KBM-7 (cell line): ENCODE results near the gene CRKL.

ENCODE experiments used
- DNase-seq: peaks from one replicate; pipeline ENCODE4 v3.0.0-alpha.2; 2015
- in situ Hi-C: fragments of 300-500 bp; cut with MboI; formaldehyde crosslinking; loops from 2 replicates; pipeline ENCODE4 v1.14.3; 2020; ENCODE audit warnings: low sequenced_read_pairs, low pct_unique_long_range_greater_than_20kb, mixed read lengths

The CRKL gene

DNA sequence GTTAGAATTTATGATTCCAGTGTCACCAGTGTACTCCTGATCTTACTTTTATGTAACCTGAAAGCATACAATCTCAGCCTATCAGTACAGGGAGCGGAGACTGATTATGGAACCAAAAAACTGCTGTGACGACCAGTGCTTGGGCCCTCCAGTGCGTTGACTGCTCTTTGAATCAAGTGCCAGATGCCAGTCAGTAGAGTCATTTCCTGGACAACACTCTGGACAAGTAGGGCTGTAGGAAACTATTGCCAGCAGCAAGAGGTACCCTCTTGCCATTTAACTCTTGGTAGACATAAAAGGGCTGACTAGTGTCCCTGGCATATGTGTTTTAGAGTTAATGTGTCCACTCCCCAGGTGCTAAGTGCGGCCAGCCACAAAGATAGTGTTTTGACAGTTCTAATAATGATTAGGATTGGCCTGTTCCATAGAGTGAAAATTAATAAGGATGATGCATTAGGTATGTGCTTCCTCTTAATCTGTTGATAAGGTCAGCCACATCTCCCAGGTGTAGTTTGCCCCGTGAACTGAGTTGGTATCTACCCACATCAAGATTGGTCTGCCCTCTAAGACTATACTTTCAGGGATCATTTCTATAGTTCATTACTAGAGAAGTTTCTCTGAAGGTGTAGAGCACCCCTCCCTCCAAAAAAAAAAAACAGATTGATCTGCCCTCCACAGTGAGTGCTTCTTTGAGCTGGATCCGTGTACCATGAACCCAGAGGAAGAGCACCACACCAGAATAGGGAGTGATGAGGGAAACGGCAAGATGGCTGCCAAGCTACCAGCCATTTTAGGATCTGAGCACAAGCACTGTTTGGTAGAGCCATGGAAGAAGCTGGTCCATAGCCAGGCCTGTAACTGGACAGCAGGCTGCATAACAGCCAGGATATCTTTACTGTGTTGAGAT, 29.1 kb downstream of the CRKL start:
- DNase-seq = no peak
- in situ Hi-C loops = no loop called here

DNA sequence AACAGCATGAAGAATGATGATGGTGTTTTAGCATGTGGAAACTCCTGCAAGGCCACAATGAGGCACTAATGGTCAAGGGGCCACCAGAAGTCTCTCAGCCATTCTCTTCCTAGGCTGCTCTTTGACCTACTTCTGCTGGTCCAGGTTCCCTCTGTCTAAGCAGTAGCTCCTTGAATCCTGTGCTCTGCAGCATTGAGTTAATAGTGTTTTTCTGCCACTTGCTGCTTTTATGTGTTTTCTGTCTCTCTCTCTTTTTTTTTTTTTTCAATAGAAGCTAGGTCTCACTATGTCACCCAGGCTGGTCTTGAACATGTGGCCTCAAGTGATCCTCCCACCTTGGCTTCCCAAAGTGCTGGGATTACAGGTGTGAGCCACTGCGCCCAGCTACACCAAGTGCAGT, 29.8 kb downstream of the CRKL start:
- in situ Hi-C loops = no loop called here
- DNase-seq = no peak

DNA sequence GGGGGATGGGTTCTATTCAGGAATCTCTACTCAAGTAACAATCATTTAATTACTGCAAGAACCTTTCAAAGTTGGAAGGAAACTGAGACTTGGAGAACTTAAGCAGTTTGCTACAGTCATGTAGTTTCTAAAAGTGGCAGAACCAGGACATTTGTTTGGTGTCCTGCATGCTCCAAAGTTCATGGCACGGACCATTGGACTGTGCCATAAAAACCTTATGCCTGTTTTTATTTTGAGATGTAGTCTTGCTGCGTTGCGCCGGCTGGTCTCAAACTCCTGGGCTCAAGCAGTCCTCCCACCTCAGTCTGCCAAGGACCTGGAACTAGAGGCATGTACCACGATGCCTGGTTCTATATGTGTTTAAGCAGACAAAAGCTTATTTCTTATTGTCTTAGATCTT, 31.2 kb downstream of the CRKL start:
- DNase-seq = no peak
- in situ Hi-C loops = no loop called here

DNA sequence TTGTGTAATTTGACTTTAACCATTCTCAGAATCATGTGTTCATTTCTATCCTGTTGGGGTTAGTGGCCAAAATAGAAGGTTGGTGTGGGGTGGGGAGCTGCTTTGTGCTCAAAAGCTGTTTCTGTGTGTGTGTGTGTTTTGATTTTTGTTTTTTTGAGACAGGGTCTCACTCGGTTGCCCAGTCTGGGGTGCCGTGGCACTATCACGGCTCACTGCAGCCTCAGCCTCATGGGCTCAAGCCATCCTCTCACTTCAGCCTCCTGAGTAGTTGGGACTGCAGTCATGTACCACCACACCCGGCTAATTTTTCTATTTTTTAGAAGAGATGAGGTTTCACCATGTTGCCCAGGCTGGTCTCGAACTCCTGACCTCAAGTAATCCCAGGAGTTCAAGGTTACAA, 31.8 kb downstream of the CRKL start:
- in situ Hi-C loops = no loop called here

DNA sequence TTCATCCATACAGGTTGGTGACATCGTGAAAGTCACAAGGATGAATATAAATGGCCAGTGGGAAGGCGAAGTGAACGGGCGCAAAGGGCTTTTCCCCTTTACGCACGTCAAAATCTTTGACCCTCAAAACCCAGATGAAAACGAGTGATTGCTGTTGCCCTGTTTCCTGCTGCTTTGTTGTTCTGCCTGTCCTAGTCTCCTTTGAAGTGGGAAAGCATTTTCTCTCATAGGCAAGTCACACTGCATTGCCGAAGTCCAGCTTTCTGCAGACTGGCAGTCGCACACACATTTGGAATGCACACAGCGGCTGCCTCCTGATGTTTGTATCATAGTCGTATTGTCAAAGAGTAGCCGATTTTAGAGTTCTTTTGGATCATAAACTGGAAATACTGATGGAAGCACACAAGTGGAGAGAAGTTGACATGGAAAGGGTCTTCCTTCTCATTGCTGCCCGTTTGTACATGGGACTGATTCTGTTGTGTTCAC, 32.5 kb downstream of the CRKL start:
- in situ Hi-C loops = no loop called here
- DNase-seq = no peak

More for the DNA sequence above, 31.8 kb downstream of the CRKL start:
- no peak for DNase-seq

DNA sequence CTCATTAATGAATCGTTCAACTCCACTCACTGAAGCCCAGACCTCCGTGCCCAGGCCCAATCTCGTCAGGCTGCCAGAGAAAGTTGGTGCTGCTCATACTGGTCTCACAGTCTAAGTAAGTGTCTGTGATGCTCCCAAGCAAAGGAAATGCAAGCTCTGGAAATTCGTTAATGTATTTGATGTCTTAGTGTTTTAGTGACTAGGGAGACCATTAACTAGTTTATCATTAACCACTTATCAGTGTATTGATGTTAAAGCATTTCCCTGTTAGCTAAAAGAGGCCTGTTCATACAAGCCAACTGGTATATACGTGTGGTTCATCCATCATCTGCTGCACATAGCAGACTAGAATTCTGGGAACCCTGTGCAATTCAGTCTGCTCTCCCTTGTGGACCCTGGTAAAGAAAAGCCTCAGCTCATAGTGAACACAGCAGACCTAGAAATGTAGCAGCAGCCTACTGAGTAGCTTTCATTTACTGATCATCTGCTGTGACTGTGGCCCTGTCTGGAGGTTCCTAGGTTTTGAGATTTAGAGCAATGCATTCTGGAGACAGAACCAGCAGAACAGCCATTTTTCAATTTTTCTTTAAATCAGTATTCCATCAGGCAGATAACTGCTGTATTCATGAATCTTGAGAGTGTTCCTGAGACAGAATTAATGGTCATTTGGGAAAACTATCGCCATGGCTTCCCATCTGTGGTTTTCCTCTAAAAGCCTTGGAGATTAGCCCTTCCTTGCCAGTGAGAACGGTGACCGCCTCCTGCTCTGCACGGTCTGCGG, 34.1 kb downstream of the CRKL start:
- in situ Hi-C loops = no loop called here
- no peak for DNase-seq

DNA sequence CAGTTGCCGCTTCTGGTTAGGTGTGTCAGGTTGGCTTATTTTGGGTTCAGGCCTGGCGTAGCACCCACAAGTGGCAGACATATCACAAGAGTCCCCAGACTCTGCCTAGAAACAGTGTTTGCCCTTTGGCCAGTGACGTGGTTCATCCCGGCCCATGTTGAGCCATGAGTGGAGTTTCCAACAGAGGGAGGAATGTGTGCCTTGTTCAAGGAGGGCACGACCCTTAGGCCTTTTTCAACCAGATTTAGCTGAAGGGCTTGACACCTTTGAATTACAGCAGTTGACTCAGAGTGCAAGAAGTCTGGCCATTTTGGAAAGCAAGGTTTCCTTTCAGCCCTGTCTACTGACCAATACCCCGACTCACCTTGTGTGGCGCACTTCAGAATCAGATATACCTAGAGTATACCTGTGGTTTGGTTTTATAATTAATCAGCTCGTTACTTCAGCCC, 34.7 kb downstream of the CRKL start:
- in situ Hi-C loops = no loop called here

DNA sequence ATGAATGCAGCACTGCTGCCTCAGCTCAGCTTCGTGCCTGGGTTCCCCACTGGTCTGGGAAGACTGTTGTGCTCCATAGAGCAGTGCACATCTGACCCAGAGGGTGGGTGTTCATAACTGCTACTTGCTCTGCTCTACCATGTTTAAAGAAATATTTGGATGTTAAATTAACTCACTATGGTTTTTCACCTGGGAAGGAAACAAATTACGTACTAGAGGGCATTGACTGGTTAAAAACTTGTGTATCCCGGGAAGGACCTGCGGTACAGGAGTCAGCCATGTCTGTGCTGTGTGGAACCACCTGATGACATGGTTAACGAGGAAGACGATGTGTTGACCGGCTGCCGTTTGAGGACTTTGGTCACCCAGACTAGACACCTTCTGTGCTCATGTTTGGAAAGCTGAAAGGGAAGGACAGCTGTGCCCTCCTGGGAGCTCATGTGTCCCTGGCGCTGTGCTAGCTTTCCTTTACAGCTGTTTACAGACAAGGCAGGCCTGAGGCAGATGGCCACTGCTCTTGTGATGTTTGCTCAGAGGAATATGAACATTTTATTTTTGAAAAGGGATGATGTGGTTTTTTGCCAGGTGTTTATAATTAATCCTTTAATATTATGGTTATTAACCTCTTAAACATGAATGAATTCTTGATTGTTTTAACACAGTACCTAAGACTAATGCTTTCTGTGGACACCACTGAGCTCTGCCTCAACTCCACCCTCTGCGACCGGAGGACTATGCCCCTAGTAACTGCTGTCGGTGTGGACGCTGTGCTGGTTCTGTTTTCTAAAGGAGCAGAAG, 35.5 kb downstream of the CRKL start:
- DNase-seq = no peak
- in situ Hi-C loops = no loop called here

More for the DNA sequence above, 34.7 kb downstream of the CRKL start:
- DNase-seq = no peak

DNA sequence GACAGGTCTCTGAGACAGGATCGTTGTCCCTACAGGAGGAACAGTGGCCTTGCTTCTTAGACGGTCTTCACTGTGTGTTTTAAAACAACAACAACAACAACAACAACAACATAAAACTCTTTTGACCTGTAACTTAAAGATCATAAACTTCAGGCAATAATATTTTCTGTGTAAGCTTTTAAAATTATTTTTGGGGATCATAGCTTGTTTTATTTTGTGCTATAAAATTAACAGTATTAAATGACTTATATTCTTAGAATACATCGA, 36.1 kb downstream of the CRKL start:
- in situ Hi-C loops = no loop called here
- no peak for DNase-seq

DNA sequence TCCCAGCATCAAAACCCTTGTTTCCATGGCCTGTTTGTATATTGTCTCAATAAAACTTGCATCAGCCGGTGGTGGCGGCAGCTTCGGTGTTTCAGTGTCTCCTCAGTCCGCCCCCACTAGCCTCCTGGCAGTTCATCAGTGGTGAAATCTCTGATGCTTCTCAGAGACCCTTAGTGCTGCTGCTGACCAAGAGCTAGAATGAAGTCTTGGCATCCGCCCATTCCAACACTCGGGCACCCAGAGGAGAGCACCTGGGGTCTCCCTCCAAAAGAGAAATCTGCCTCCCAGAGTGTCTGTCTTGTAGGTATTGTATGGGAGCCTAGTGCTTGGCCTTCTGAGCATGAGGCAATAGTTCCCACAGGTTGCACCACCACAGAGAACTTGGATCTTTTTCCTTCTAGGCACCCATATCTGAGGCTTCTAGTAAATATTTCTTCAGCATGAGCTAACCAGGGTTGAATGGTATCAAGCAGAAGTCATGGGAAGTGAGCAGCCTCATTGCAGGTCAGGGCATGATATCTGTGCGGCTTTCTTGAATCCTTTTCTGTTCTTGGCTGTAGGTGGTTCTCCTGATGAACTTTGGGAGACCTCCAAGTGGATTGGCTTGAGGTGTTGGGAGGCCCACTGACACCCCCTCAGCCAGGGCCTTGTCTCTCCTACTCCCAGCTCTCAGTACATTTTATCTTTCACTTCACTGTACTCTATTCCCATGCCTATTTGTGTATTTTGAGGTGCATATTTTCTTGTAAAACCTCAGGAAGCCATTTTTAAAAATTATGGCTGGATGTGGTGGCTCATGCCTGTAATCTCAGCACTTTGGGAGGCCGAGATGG, 36.7 kb downstream of the CRKL start:
- in situ Hi-C loops = no loop called here

DNA sequence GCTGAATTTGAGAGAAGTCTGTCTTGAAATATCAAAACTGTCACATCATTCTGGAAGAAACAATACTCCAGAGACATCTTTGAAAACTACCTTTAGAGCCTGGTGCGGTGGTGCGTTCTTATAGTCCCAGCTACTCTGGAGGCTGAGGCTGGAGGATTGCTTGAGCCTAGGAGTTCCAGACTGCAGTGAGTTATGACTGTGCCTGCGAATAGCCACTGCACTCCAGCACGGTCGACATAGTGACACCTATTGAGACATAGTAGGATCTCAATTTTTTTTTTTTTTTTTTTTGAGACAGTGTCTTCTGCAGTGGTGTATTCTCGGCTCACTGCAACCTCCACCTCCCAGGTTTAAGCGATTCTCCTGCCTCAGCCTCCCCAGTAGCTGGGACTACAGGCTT, 38.3 kb downstream of the CRKL start:
- peak; percentile 23 for DNase-seq
- in situ Hi-C loops = no loop called here

More for the DNA sequence above, 36.7 kb downstream of the CRKL start:
- no peak for DNase-seq

DNA sequence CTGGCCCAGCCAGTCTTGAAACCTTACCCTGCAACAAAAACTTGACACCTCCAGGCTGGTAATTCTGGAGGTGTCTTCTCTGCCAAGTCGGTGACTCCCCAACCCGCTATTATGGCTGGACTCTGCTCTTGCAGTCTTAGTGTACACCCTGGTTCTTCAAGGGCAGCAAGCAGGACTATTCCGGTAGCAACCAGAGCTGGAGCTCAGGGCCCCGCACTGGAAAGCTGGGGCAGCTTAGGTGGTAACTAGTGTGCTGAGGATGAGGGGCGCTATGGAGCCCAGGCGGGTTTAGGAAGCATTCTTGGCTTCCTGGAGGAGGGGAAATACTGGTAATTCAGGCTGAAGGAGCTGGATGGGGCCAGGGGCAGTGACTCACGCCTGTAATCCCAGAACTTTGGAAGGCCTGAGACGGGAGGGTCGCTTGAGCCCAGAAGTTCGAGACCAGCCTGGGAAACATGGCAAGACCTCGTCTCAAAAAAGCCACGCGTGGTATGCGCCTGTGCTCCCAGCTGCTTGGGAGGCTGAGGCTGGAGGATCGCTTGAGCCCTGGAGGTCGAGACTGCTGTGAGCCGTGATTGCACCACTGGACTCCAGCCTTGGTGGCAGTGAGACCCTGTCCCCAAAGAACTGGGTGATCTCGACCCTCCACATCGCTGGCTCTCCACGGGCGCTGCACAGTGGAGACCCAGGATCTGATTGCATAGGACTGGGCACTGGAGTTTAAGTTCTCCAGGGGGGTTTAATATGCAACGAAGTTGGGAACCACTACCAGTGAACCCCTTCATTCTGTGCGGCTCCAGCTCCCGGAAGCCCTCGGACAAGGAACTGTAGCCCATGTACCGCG, 39.3 kb downstream of the CRKL start:
- DNase-seq = peak; percentile 77
- in situ Hi-C loops = no loop called here

DNA sequence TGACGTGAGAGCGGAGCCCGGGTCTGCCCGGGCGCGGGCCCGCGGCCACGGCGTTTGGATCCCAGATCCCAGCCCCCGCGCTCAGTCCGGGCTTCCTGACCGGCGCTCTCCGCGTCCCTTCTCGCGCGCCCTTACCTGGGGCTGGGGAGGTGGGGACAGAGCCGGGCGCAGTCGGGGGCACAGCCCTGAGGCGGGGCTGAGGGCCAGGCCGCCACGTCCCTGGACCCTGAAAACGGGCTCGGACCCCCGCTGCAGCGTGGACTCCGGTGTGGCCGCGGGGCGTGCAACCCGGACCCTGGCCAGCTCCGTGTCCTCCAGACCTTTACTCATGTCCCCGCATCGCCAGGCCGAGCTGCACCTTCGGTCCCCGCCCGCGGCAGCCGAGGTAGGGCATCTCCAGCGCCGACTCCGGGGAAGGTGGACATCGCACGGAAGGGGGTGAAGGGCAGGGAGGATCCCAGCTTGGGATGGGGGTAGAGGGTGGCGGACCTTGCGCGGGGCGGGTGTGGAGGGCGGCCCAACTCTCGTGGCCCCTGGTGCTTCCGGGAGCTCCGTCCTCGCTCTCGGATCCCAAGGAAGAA, 40.0 kb downstream of the CRKL start:
- in situ Hi-C loops = no loop called here

DNA sequence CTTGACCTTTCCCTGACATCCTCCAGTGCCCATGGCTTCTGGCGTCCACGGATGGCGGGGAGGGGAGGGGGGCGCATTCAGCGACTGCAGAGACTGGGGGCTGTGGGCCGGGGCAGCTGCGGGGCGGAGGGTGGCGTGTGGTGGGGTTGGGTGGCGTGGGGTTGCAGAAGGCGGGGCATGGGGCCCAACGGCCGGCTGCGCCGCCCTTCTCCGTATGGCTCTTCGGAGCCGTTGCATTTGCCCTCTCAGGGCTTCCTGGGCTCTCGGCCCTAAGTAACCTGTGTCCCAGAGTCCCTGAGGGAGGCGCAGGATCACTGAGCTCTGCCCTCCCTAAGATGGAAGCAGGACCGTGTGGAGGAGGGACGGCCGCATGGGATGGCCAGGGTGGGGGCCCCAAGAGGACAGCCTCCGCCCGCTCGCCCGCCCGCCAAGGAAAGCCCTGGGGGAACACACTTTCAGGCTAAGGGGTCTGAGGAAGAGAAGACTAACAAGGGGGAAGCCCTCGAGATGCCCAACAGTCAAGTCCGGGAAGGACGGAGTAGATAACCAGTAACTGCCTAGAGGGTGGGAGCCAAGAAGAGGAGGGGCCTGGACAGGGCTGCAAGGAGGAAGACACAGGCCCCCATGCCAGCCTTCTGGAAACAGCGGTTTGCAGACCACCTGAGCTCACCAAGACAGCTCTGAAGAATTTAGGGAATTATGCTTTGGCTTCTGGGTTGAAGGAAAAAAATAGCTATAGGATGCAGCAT, 40.6 kb downstream of the CRKL start:
- DNase-seq = peak; percentile 57
- in situ Hi-C loops = no loop called here

More for the DNA sequence above, 40.0 kb downstream of the CRKL start:
- DNase-seq = peak; percentile 19

DNA sequence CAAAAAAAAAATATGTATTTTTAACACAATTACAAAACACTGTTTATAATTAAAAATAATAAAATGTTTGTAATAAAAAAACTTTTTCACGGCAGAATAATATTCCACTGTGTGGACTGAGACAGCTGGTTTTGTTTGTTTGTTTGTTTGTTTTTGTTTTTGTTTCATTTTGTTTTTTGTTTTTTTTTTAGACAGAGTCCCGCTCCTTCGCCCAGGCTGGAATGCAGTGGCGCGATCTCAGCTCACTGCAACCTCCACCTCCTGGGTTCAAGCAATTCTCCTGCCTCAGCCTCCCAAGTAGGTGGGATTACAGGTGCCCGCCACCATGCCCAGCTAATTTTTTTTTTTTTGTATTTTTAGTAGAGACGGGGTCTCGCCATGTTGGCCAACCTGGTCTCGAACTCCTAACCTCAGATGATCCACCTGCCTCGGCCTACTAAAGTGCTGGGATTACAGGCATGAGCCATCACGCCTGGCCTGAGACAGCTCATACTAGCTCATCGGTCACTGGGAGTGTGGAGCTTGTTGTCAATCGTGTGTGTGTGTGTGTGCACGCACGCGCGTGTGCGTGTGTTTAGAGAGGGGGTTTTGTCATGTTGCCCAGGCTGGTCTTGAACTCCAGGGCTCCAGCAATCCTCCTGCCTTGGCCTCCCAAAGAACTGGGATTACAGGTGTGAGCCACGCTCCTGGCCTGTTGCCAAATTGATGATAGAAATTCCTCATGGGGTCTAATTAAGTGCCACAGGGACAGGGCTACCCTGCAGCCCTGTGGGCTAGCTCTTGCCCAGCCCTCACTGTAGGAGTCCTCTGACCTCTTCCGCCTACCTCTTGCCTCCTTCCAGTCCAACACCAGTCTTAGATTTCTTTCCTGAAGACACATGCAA, 42.6 kb downstream of the CRKL start:
- in situ Hi-C loops = no loop called here
- DNase-seq = no peak

DNA sequence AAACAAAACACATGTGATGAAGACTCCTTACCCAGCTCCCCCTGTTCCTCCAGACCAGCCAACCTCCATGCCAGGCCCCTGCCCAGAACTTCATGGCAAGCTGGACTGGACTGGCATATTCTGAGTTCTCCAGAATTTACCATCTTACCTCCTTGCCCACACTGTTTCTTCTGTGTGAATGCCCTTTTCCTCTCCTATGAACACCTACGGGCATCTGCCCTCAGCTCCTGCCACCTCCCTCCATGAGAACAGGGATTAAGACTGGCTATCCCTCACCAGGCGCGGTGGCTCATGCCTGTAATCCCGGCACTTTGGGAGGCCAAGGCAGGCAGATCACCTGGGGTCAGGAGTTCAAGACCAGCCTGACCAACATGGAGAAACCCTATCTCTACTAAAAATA, 43.4 kb downstream of the CRKL start:
- no peak for DNase-seq
- in situ Hi-C loops = no loop called here
